Femur (tissue), 1 donor: ENCODE data around the gene FOXM1.

ENCODE experiments used
- DNase-seq: peaks from one replicate; pipeline ENCODE4 v3.0.0-alpha.2; 2017

Gene FOXM1

GRCh38 chr12:2877047-2877952 lies at the start of gene FOXM1, which contains the start of gene RHNO1:
Gene FOXM1 (minus strand): TSS chr12:2877174. CDS start chr12:2874478, 2,696 bp downstream.
Gene RHNO1 (plus strand): TSS chr12:2877223. CDS start chr12:2885367, 8,144 bp downstream.
- DNase-seq: peak; percentile 95

GRCh38 chr12:2925322-2925995 lies 48.5 kb upstream of the FOXM1 start:
- no peak for DNase-seq

- DNase-seq: no peak
Measured at GRCh38 chr12:2924019-2924418, 47.0 kb upstream of the FOXM1 start.

- no peak for DNase-seq
Measured at GRCh38 chr12:2923057-2923456, 46.1 kb upstream of the FOXM1 start.

GRCh38 chr12:2922329-2922728 lies 45.4 kb upstream of the FOXM1 start:
- DNase-seq: no peak

GRCh38 chr12:2919249-2919648 lies 42.3 kb upstream of the FOXM1 start:
- no peak for DNase-seq

GRCh38 chr12:2912216-2912575 lies 35.2 kb upstream of the FOXM1 start:
- DNase-seq: no peak

GRCh38 chr12:2904260-2904659 lies 27.3 kb upstream of the FOXM1 start:
- DNase-seq: no peak

GRCh38 chr12:2902272-2902880 lies 25.4 kb upstream of the FOXM1 start:
- DNase-seq: no peak

- DNase-seq: no peak
Measured at GRCh38 chr12:2900642-2901041, 23.7 kb upstream of the FOXM1 start.

GRCh38 chr12:2897418-2897817 lies 20.4 kb upstream of the FOXM1 start:
- DNase-seq: no peak

GRCh38 chr12:2895511-2895910 lies 18.5 kb upstream of the FOXM1 start:
- no peak for DNase-seq

- DNase-seq: no peak
Measured at GRCh38 chr12:2895051-2895451, 18.1 kb upstream of the FOXM1 start.

GRCh38 chr12:2893007-2893406 lies 16.0 kb upstream of the FOXM1 start:
- DNase-seq: peak; percentile 34

GRCh38 chr12:2892246-2892645 lies 15.3 kb upstream of the FOXM1 start:
- DNase-seq: no peak

GRCh38 chr12:2891240-2892053 lies 14.5 kb upstream of the FOXM1 start:
- peak; percentile 78 for DNase-seq

- peak; percentile 99 for DNase-seq
Measured at GRCh38 chr12:2890388-2891239, 13.6 kb upstream of the FOXM1 start, which contains the start of gene TULP3. Gene TULP3 (plus strand): TSS chr12:2890891. CDS start chr12:2890948, 57 bp downstream.

GRCh38 chr12:2890001-2890387 lies 13.0 kb upstream of the FOXM1 start:
- no peak for DNase-seq

- no peak for DNase-seq
Measured at GRCh38 chr12:2886768-2887450, 9.9 kb upstream of the FOXM1 start.

GRCh38 chr12:2884810-2885209 lies 7.8 kb upstream of the FOXM1 start:
- no peak for DNase-seq

- DNase-seq: no peak
Measured at GRCh38 chr12:2879853-2880252, 2.9 kb upstream of the FOXM1 start.
